SU-DHL-6 (cell line): ENCODE data around the gene IMPG1.

Experiments used
- CTCF ChIP-seq: fragments of 200-600 bp; sonication (generic); IDR thresholded peaks from one replicate; pipeline ENCODE4 v1.5.1; 2017; ENCODE audit warnings: antibody characterized with exemption, mild to moderate bottlenecking, low read length, moderate library complexity; ENCODE audit not compliant: insufficient read depth, poor library complexity, severe bottlenecking
- EZH2phosphoT487 ChIP-seq: fragments of 200-600 bp; sonication (generic), shearing (Covaris generic); conservative IDR thresholded peaks from 2 replicates; pipeline ENCODE4 v1.6.1; 2018; ENCODE audit warnings: mild to moderate bottlenecking, antibody characterized with exemption, low read length, moderate library complexity, mixed read lengths

- no peak for TF ChIP-seq CTCF
- no peak for TF ChIP-seq EZH2phosphoT487
These were observed 198.2 kb downstream of the IMPG1 start for GRCh38 chr6:75874224-75874623.
